Tibial nerve (tissue), 3 donors: ENCODE data around the gene CTSV.

Experiments used
- POLR2A ChIP-seq, 2 donors: fragments of 450-650 bp; IDR thresholded peaks; one replicate each; pipeline ENCODE4 v1.6.1; 2017; ENCODE audit warnings: antibody characterized with exemption in 2 of 2, mild to moderate bottlenecking in 2 of 2, moderate library complexity in 2 of 2
- TF ChIP-seq, protein P1 (sequence below), 5 experiments: fragments of 200-600 bp in 3 of 5; fragments of 450-650 bp in 2 of 5; sonication (generic) in 3 of 5; IDR thresholded peaks; one replicate each; pipeline ENCODE4 v1.5.1; 2016 to 2019; ENCODE audit warnings: antibody characterized with exemption in 5 of 5, mild to moderate bottlenecking in 3 of 5, moderate library complexity in 2 of 5

GRCh38 chr9:97039514-97039860, 545 bp upstream of the CTSV start:
- TF ChIP-seq, protein P1, sequence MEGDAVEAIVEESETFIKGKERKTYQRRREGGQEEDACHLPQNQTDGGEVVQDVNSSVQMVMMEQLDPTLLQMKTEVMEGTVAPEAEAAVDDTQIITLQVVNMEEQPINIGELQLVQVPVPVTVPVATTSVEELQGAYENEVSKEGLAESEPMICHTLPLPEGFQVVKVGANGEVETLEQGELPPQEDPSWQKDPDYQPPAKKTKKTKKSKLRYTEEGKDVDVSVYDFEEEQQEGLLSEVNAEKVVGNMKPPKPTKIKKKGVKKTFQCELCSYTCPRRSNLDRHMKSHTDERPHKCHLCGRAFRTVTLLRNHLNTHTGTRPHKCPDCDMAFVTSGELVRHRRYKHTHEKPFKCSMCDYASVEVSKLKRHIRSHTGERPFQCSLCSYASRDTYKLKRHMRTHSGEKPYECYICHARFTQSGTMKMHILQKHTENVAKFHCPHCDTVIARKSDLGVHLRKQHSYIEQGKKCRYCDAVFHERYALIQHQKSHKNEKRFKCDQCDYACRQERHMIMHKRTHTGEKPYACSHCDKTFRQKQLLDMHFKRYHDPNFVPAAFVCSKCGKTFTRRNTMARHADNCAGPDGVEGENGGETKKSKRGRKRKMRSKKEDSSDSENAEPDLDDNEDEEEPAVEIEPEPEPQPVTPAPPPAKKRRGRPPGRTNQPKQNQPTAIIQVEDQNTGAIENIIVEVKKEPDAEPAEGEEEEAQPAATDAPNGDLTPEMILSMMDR (IDR thresholded peaks at IDR 0.05): no peak
- TF ChIP-seq POLR2A (IDR thresholded peaks at IDR 0.05): no peak
